ENCODE results near the gene TBX2. TPM values are rescaled to one million over a fixed set of nuclear protein-coding genes. Genes with fewer than 3 reads are reported as not detected.
A peak's percentile ranks its signal among the peaks of the same experiment; 100 is the strongest.

The TBX2 gene
- total RNA-seq, 6 donors from 2014 or later, result 22.4 to 130 (median 92.7) TPM

DNA sequence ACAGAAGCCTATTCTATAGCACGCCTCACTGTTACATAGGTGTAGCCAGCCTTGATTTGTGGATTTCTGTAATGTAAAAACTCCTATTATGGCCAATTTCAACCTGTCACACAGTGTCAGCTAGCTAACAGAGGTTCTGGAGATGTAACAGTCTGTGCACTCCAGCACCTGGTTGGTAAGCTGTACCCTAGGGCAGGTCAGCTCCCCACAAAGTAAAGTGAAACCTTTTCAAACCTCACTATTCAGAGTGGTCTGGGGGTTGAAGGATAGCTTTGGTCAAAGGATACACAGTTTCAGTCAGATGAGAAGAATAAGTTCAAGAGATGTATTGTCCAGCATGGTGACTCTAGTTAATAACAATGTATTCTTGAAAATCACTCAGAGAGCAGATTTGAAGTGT lies 28.5 kb upstream of the TBX2 start:
- Histone ChIP-seq H3K27me3 (no peaks in the 10 kb centered on the region), H3K4me3 (no peak overlapping the region), H3K27ac (no peak overlapping the region), H3K4me1 (no peaks in the 10 kb centered on the region), H3K36me3 (no peaks in the 10 kb centered on the region), H3K9me3 (no peaks in the 10 kb centered on the region)
- DNase-seq (no peak), ATAC-seq (ENCODE audit: low FRiP score in 2 of 2) (no peak)
- 100% methylated on average over 1 of the region's 1 CpG for WGBS, 2 donors
- TF ChIP-seq POLR2A (IDR thresholded peaks at IDR 0.05), result no peak
- no peak for TF ChIP-seq CTCF (IDR thresholded peaks at IDR 0.05)
- TF ChIP-seq POLR2AphosphoS5 (IDR thresholded peaks at IDR 0.05), result no peak
- no peak for TF ChIP-seq EP300 (IDR thresholded peaks at IDR 0.05)

- 92 to 93% methylated on average over 8 of the region's 8 CpGs for WGBS, 2 donors
- no peak for DNase-seq
- H3K4me3 ChIP-seq, result no peak overlapping the region
- no peaks in the 10 kb centered on the region for H3K27me3 ChIP-seq
- H3K4me1 ChIP-seq, result no peaks in the 10 kb centered on the region
- no peaks in the 10 kb centered on the region for H3K36me3 ChIP-seq
- TF ChIP-seq CTCF (IDR thresholded peaks at IDR 0.05) (no peak), EP300 (IDR thresholded peaks at IDR 0.05) (no peak), POLR2AphosphoS5 (IDR thresholded peaks at IDR 0.05) (no peak), POLR2A (IDR thresholded peaks at IDR 0.05) (no peak)
- no peak for ATAC-seq (ENCODE audit: low FRiP score in 2 of 2)
- H3K27ac ChIP-seq, result no peak overlapping the region
- no peaks in the 10 kb centered on the region for H3K9me3 ChIP-seq
These were observed 28.0 kb upstream of the TBX2 start for GRCh38 chr17:61371606-61372005.

GRCh38 chr17:61372436-61372835 lies 27.2 kb upstream of the TBX2 start:
- DNase-seq, result no peak
- no peaks in the 10 kb centered on the region for H3K27me3 ChIP-seq

DNA sequence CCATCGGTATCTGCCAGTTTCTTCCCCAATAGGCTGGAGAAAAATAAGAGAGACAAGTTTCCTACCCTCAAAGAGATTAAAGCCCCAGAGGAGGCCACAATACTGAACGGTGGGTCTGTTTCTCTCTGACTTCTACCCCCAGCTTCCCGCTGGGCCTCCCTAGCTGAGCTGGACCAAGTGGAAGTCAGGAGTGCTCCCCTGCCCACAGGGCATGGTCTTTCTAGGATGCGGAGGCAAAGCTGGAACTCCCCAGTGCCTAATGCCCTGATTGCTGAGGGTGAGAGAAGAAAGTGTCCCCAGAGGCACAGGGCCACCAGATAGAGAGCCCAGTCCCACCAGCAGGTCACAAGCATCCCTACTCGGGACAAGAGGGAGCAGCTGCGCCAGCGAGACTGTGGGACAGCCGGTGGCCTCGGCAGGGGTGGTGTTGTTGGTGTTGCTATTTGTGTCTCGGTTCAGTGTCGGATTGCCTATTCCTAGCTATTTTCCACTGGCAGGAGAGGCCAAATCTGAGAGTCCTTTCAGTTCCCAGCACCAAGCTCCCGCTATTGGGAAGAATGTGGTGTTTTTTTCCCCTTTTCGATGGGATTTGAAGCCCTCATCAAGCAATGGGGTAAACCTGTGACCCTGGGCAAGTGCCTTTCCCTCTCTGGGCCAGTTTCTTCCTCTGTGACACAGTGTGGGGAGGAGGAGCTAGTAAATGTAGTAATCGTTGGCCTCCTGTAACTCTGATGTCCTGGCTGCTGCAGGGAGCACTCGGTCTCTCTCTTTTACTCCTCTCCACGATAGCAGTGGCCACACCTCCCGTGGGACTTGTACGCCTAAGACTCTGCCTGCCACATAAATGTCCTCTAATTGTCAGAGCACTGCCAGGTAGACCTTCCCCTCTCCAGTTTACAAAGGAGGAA lies 22.5 kb upstream of the TBX2 start:
- DNase-seq, result no peak
- H3K27me3 ChIP-seq, result no peaks in the 10 kb centered on the region
- no peaks in the 10 kb centered on the region for H3K9me3 ChIP-seq
- TF ChIP-seq POLR2AphosphoS5 (IDR thresholded peaks at IDR 0.05) (peak in 1 of 2 donors; percentile 9), EP300 (IDR thresholded peaks at IDR 0.05) (no peak), POLR2A (IDR thresholded peaks at IDR 0.05) (no peak)
- no peak overlapping the region for H3K4me3 ChIP-seq
- peaks cover 0 to 4% (median 0%) of the 10 kb centered on the region in 4 donors for H3K4me1 ChIP-seq
- H3K27ac ChIP-seq, result peak overlapping the region in 2 of 4 donors; percentile 40 to 56
- WGBS, 2 donors, result 77 to 85% methylated on average over 15 to 18 of the region's 18 CpGs
- no peak for ATAC-seq (ENCODE audit: low FRiP score in 2 of 2)
- H3K36me3 ChIP-seq, result no peaks in the 10 kb centered on the region

More at GRCh38 chr17:61372436-61372835, 27.2 kb upstream of the TBX2 start:
- H3K27ac ChIP-seq, result no peak overlapping the region
- no peaks in the 10 kb centered on the region for H3K4me1 ChIP-seq
- no peak for ATAC-seq (ENCODE audit: low FRiP score in 2 of 2)
- no peaks in the 10 kb centered on the region for H3K36me3 ChIP-seq
- H3K9me3 ChIP-seq, result no peaks in the 10 kb centered on the region
- 88 to 90% methylated on average over 9 of the region's 9 CpGs for WGBS, 2 donors
- no peak overlapping the region for H3K4me3 ChIP-seq
- no peak for TF ChIP-seq CTCF (IDR thresholded peaks at IDR 0.05)
- no peak for TF ChIP-seq POLR2AphosphoS5 (IDR thresholded peaks at IDR 0.05)
- no peak for TF ChIP-seq EP300 (IDR thresholded peaks at IDR 0.05)
- no peak for TF ChIP-seq POLR2A (IDR thresholded peaks at IDR 0.05)

GRCh38 chr17:61378658-61379456 lies 20.8 kb upstream of the TBX2 start:
- DNase-seq (no peak), ATAC-seq (ENCODE audit: low FRiP score in 2 of 2) (no peak)
- no peak for TF ChIP-seq POLR2AphosphoS5 (IDR thresholded peaks at IDR 0.05)
- TF ChIP-seq POLR2A (IDR thresholded peaks at IDR 0.05), result no peak
- no peak for TF ChIP-seq CTCF (IDR thresholded peaks at IDR 0.05)
- no peak for TF ChIP-seq EP300 (IDR thresholded peaks at IDR 0.05)
- H3K4me3 ChIP-seq, result no peak overlapping the region
- H3K4me1 ChIP-seq, result peaks cover 0 to 4% (median 0%) of the 10 kb centered on the region in 4 donors
- no peaks in the 10 kb centered on the region for H3K27me3 ChIP-seq
- H3K27ac ChIP-seq, result peak overlapping the region in 2 of 4 donors; percentile 18 to 56
- no peaks in the 10 kb centered on the region for H3K9me3 ChIP-seq
- WGBS, 2 donors, result 82 to 89% methylated on average over 8 of the region's 8 CpGs
- H3K36me3 ChIP-seq, result no peaks in the 10 kb centered on the region
